Measurements from ENCODE around the gene PLCL2.

PLCL2 gene

GRCh38 chr3:16884748-16885592 is at the start of gene PLCL2:
PLCL2 (plus strand) TSS chr3:16884955; CDS start chr3:16885040, 85 bp downstream.
- H3K79me2 ChIP-seq (ENCODE audit: low read length), result peaks cover 49% of the 10 kb centered on the region
- H3K4me3 ChIP-seq (ENCODE audit: low read length), result peak within 1 kb of the TSS; percentile 98
- H3K9me2 ChIP-seq (replicated peaks; ENCODE audit: insufficient read depth, low read length), result no peaks in the 10 kb centered on the region
- H3K4me2 ChIP-seq (ENCODE audit: low read depth, low read length), result peak within 1 kb of the TSS; percentile 86
- H2AFZ ChIP-seq (ENCODE audit: low read length), result peak within 1 kb of the TSS; percentile 79
- H3K36me3 ChIP-seq (replicated peaks; ENCODE audit: insufficient read depth, low read length), result no peaks in the 10 kb centered on the region
- peaks cover 15% of the 10 kb centered on the region for H3K4me1 ChIP-seq (ENCODE audit: low read length)
- peak; percentile 65 for DNase-seq
- no peaks in the 10 kb centered on the region for H3K9me3 ChIP-seq (replicated peaks; ENCODE audit: insufficient read depth, low read length)
- H3K27me3 ChIP-seq (replicated peaks; ENCODE audit: insufficient read depth, low read length), result no peaks in the 10 kb centered on the region
- H3K27ac ChIP-seq (ENCODE audit: low read length), result peak within 1 kb of the TSS; percentile 67; the same call in 1 of the 2 replicates
- peaks cover 11% of the 10 kb centered on the region for H3F3A ChIP-seq (ENCODE audit: insufficient read depth, low read length)
- no peak; the same call in 1 of the 2 replicates for TF ChIP-seq CTCF (IDR thresholded peaks at IDR 0.05; ENCODE audit: low read length)
- no peak for TF ChIP-seq EZH2phosphoT487 (IDR thresholded peaks at IDR 0.05; ENCODE audit: low read length)
- TF ChIP-seq EZH2 (optimal IDR thresholded peaks at IDR 0.05; ENCODE audit: low read depth, low read length), result no peak
- H3K9ac ChIP-seq (ENCODE audit: low read length), result peak within 1 kb of the TSS; percentile 79
- H4K20me1 ChIP-seq (ENCODE audit: insufficient read depth, low read length), result no peaks in the 10 kb centered on the region

GRCh38 chr3:16836505-16837237 is 48.1 kb upstream of the PLCL2 start:
- Histone ChIP-seq H3K4me1 (ENCODE audit: low read length) (peaks cover 45% of the 10 kb centered on the region), H3K9ac (ENCODE audit: low read length) (no peak overlapping the region)
- TF ChIP-seq CTCF (IDR thresholded peaks at IDR 0.05; ENCODE audit: low read length) (no peak), EZH2 (optimal IDR thresholded peaks at IDR 0.05; ENCODE audit: low read depth, low read length) (no peak), EZH2phosphoT487 (IDR thresholded peaks at IDR 0.05; ENCODE audit: low read length) (no peak)

GRCh38 chr3:16837602-16838001 is 47.2 kb upstream of the PLCL2 start:
- no peaks in the 10 kb centered on the region for H3K27me3 ChIP-seq (replicated peaks; ENCODE audit: insufficient read depth, low read length)
- TF ChIP-seq EZH2phosphoT487 (IDR thresholded peaks at IDR 0.05; ENCODE audit: low read length) (no peak), CTCF (IDR thresholded peaks at IDR 0.05; ENCODE audit: low read length) (no peak), EZH2 (optimal IDR thresholded peaks at IDR 0.05; ENCODE audit: low read depth, low read length) (no peak)
- peaks cover 48% of the 10 kb centered on the region for H3K4me1 ChIP-seq (ENCODE audit: low read length)
- peak overlapping the region; percentile 44 for H3K4me2 ChIP-seq (ENCODE audit: low read depth, low read length)
- H3F3A ChIP-seq (ENCODE audit: insufficient read depth, low read length), result peaks cover 39% of the 10 kb centered on the region
- H3K79me2 ChIP-seq (ENCODE audit: low read length), result no peaks in the 10 kb centered on the region
- no peaks in the 10 kb centered on the region for H3K9me2 ChIP-seq (replicated peaks; ENCODE audit: insufficient read depth, low read length)
- peak overlapping the region; percentile 53 for H2AFZ ChIP-seq (ENCODE audit: low read length)
- H3K9me3 ChIP-seq (replicated peaks; ENCODE audit: insufficient read depth, low read length), result no peaks in the 10 kb centered on the region
- no peaks in the 10 kb centered on the region for H4K20me1 ChIP-seq (ENCODE audit: insufficient read depth, low read length)
- no peaks in the 10 kb centered on the region for H3K36me3 ChIP-seq (replicated peaks; ENCODE audit: insufficient read depth, low read length)
- peak overlapping the region; percentile 44 for H3K9ac ChIP-seq (ENCODE audit: low read length)
- peak overlapping the region; percentile 14 for H3K4me3 ChIP-seq (ENCODE audit: low read length)
- H3K27ac ChIP-seq (ENCODE audit: low read length), result peak overlapping the region; percentile 81
- DNase-seq, result no peak

More at GRCh38 chr3:16836505-16837237, 48.1 kb upstream of the PLCL2 start:
- Histone ChIP-seq H3K27ac (ENCODE audit: low read length) (no peak overlapping the region), H4K20me1 (ENCODE audit: insufficient read depth, low read length) (no peaks in the 10 kb centered on the region), H3K36me3 (replicated peaks; ENCODE audit: insufficient read depth, low read length) (no peaks in the 10 kb centered on the region), H3K79me2 (ENCODE audit: low read length) (no peaks in the 10 kb centered on the region), H3K9me2 (replicated peaks; ENCODE audit: insufficient read depth, low read length) (no peaks in the 10 kb centered on the region), H3K9me3 (replicated peaks; ENCODE audit: insufficient read depth, low read length) (no peaks in the 10 kb centered on the region), H3K4me2 (ENCODE audit: low read depth, low read length) (0 out of 2 replicates have a peak overlapping the region, but pooled peaks have one; percentile 44), H3K27me3 (replicated peaks; ENCODE audit: insufficient read depth, low read length) (no peaks in the 10 kb centered on the region), H3F3A (ENCODE audit: insufficient read depth, low read length) (peaks cover 30% of the 10 kb centered on the region), H2AFZ (ENCODE audit: low read length) (no peak overlapping the region), H3K4me3 (ENCODE audit: low read length) (no peak overlapping the region)
- DNase-seq, result no peak
